ENCODE measurements around the gene COA5. TPM values are rescaled to one million over a fixed set of nuclear protein-coding genes. Genes with fewer than 3 reads are reported as not detected.
A peak's percentile ranks its signal among the peaks of the same experiment; 100 is the strongest.

COA5 gene
- total RNA-seq, 1 experiment from 2014 or later: 47.4 TPM

GRCh38 chr2:98572211-98572610 is 36.1 kb downstream of the COA5 start:
- no peak for DNase-seq (ENCODE audit: low spot score)

GRCh38 chr2:98571796-98572195 is 36.5 kb downstream of the COA5 start:
- no peak for DNase-seq (ENCODE audit: low spot score)

GRCh38 chr2:98571121-98571701 is 37.1 kb downstream of the COA5 start:
- DNase-seq (ENCODE audit: low spot score): no peak

GRCh38 chr2:98570356-98570755 is 38.0 kb downstream of the COA5 start:
- no peak for DNase-seq (ENCODE audit: low spot score)

GRCh38 chr2:98569915-98570314 is 38.4 kb downstream of the COA5 start:
- DNase-seq (ENCODE audit: low spot score): no peak

- DNase-seq (ENCODE audit: low spot score): peak; percentile 16
These were observed 39.0 kb downstream of the COA5 start for GRCh38 chr2:98569197-98569793.

- no peak for DNase-seq (ENCODE audit: low spot score)
These were observed 40.0 kb downstream of the COA5 start for GRCh38 chr2:98568161-98568956.

- no peak for DNase-seq (ENCODE audit: low spot score)
These were observed 42.4 kb downstream of the COA5 start for GRCh38 chr2:98565941-98566340.

- no peak for DNase-seq (ENCODE audit: low spot score)
These were observed 42.9 kb downstream of the COA5 start for GRCh38 chr2:98565286-98565860.

GRCh38 chr2:98564541-98565132 is 43.7 kb downstream of the COA5 start:
- no peak for DNase-seq (ENCODE audit: low spot score)

GRCh38 chr2:98563394-98563793 is 44.9 kb downstream of the COA5 start:
- DNase-seq (ENCODE audit: low spot score): no peak

- DNase-seq (ENCODE audit: low spot score): no peak
These were observed 46.2 kb downstream of the COA5 start for GRCh38 chr2:98561902-98562695.

- no peak for DNase-seq (ENCODE audit: low spot score)
These were observed 47.3 kb downstream of the COA5 start for GRCh38 chr2:98561018-98561417.

GRCh38 chr2:98560256-98560771 is 48.0 kb downstream of the COA5 start:
- DNase-seq (ENCODE audit: low spot score): peak; percentile 95

- no peak for DNase-seq (ENCODE audit: low spot score)
These were observed 48.7 kb downstream of the COA5 start for GRCh38 chr2:98559581-98559980.

GRCh38 chr2:98558852-98559530 is 49.3 kb downstream of the COA5 start:
- DNase-seq (ENCODE audit: low spot score): no peak

- no peak for DNase-seq (ENCODE audit: low spot score)
These were observed 51.8 kb downstream of the COA5 start for GRCh38 chr2:98556344-98557033.

GRCh38 chr2:98555696-98556095 is 52.6 kb downstream of the COA5 start:
- DNase-seq (ENCODE audit: low spot score): no peak

GRCh38 chr2:98554116-98554861 is 54.0 kb downstream of the COA5 start:
- DNase-seq (ENCODE audit: low spot score): no peak
